HepG2 (cell line): ENCODE results near the gene ZFP1. TPM values are rescaled to one million over a fixed set of nuclear protein-coding genes. Genes with fewer than 3 reads are reported as not detected.

Source experiments
- BHLHE40 ChIP-seq: IDR thresholded peaks from 2 replicates; pipeline ENCODE4 v1.6.1; 2011; ENCODE audit warnings: low read length, improper control_type of control experiment
- CBFB ChIP-seq: sonication (generic); formaldehyde crosslinking; IDR thresholded peaks from 2 replicates; pipeline ENCODE4 v1.4.0; 2020; ENCODE audit warnings: missing genetic modification reagents
- EEA1 ChIP-seq: sonication (generic); formaldehyde crosslinking; IDR thresholded peaks from 2 replicates; pipeline ENCODE4 v1.5.1; 2020; ENCODE audit warnings: mild to moderate bottlenecking, missing genetic modification reagents, borderline replicate concordance
- ERF ChIP-seq: IDR thresholded peaks from 2 replicates; pipeline ENCODE4 v1.6.1; 2018; ENCODE audit warnings: missing biosample characterization, missing genetic modification reagents
- FLYWCH1 ChIP-seq: sonication (generic); formaldehyde crosslinking; IDR thresholded peaks from 2 replicates; pipeline ENCODE4 v1.8.1; 2023; ENCODE audit warnings: mild to moderate bottlenecking, missing genetic modification reagents
- GTF2F1 ChIP-seq: fragments of 150-350 bp; IDR thresholded peaks from 2 replicates; pipeline ENCODE4 v1.6.1; 2014; ENCODE audit warnings: low read length
- HNF1B ChIP-seq: sonication (generic); formaldehyde crosslinking; IDR thresholded peaks from 2 replicates; pipeline ENCODE4 v1.5.1; 2020; ENCODE audit warnings: mild to moderate bottlenecking, moderate library complexity, missing genetic modification reagents
- HOXA5 ChIP-seq: sonication (generic); formaldehyde crosslinking; IDR thresholded peaks from 2 replicates; pipeline ENCODE4 v1.4.0; 2020; ENCODE audit warnings: missing genetic modification reagents
- MED8 ChIP-seq: sonication (generic); formaldehyde crosslinking; IDR thresholded peaks from 2 replicates; pipeline ENCODE4 v1.8.1; 2023; ENCODE audit warnings: mild to moderate bottlenecking, missing genetic modification reagents; ENCODE audit not compliant: insufficient replicate concordance
- TFE3 ChIP-seq: IDR thresholded peaks from 2 replicates; pipeline ENCODE4 v1.6.1; 2016
- THAP8 ChIP-seq: sonication (generic); formaldehyde crosslinking; IDR thresholded peaks from 2 replicates; pipeline ENCODE4 v1.5.1; 2020; ENCODE audit warnings: missing genetic modification reagents, mild to moderate bottlenecking, borderline replicate concordance
- WIZ ChIP-seq: sonication (generic); formaldehyde crosslinking; IDR thresholded peaks from 2 replicates; pipeline ENCODE4 v1.5.1; 2020; ENCODE audit warnings: mild to moderate bottlenecking, missing genetic modification reagents
- ZBTB7B ChIP-seq: sonication (generic); formaldehyde crosslinking; IDR thresholded peaks from 2 replicates; pipeline ENCODE4 v1.4.0; 2020; ENCODE audit warnings: missing genetic modification reagents
- ZFY ChIP-seq: sonication (generic); formaldehyde crosslinking; IDR thresholded peaks from 2 replicates; pipeline ENCODE4 v1.4.0; 2020; ENCODE audit warnings: missing genetic modification reagents
- ZNF275 ChIP-seq: sonication (generic); formaldehyde crosslinking; IDR thresholded peaks from 2 replicates; pipeline ENCODE4 v1.8.0; 2022; ENCODE audit warnings: missing genetic modification reagents, mild to moderate bottlenecking, inconsistent platforms, borderline replicate concordance
- ZNF547 ChIP-seq: sonication (generic); formaldehyde crosslinking; IDR thresholded peaks from 2 replicates; pipeline ENCODE4 v1.5.1; 2020; ENCODE audit warnings: mild to moderate bottlenecking, missing genetic modification reagents
- ZNF567 ChIP-seq: sonication (generic); formaldehyde crosslinking; IDR thresholded peaks from 2 replicates; pipeline ENCODE4 v1.8.1; 2023; ENCODE audit warnings: mild to moderate bottlenecking, missing genetic modification reagents, borderline replicate concordance
- ZNF639 ChIP-seq: conservative IDR thresholded peaks from 2 replicates; pipeline ENCODE4 v1.6.1; 2018; ENCODE audit warnings: missing genetic modification reagents
- ZNF766 ChIP-seq: sonication (generic); formaldehyde crosslinking; IDR thresholded peaks from 2 replicates; pipeline ENCODE4 v1.5.0; 2020; ENCODE audit warnings: missing genetic modification reagents, borderline replicate concordance
- ZNF879 ChIP-seq: sonication (generic); formaldehyde crosslinking; IDR thresholded peaks from 2 replicates; pipeline ENCODE4 v1.8.1; 2023; ENCODE audit warnings: missing genetic modification reagents
- ZSCAN12 ChIP-seq: sonication (generic); formaldehyde crosslinking; IDR thresholded peaks from 2 replicates; pipeline ENCODE4 v1.9.0; 2021; ENCODE audit warnings: mild to moderate bottlenecking, missing genetic modification reagents
- ZSCAN29 ChIP-seq: sonication (generic); formaldehyde crosslinking; conservative IDR thresholded peaks from 2 replicates; pipeline ENCODE4 v1.4.0; 2020; ENCODE audit warnings: mild to moderate bottlenecking, missing genetic modification reagents
- polyA plus RNA-seq, 8 experiments: library from polyadenylated mRNA; depleted of rRNA in 3 of 8; stranded (reverse) in 7 of 8; unstranded in 1 of 8; fragments of >200 nt; fragmentation: Illumina TruSeq in 4 of 8; extraction: Trizol in 4 of 8; gene quantifications; 2 replicates each; pipeline versions ENCODE4 v1.2.1 to v1.2.3, GENCODE V29; 2011 to 2016; ENCODE audit warnings: low read depth in 4 of 8, missing spikeins in 1 of 8, mixed read lengths in 1 of 8; ENCODE audit not compliant: insufficient read depth in 1 of 8
- total RNA-seq, 5 experiments: library from RNA; depleted of rRNA; stranded (reverse); fragments of >200 nt; fragmentation: Illumina TruSeq; extraction: Trizol; gene quantifications; 2 replicates each; pipeline ENCODE4 v1.2.3, GENCODE V29; 2016; ENCODE audit warnings: low read depth in 1 of 5

ZFP1 gene
- total and polyA plus RNA-seq, 2 of the 13 experiments (the other 11 are each of a cell fraction or from before 2014, with no cell fraction given), result 8.3 to 14.0 TPM

- TF ChIP-seq HNF1B, result peak; percentile 70; the same call in 1 of the 2 replicates
- peak; percentile 55; the same call in 1 of the 2 replicates for TF ChIP-seq ZNF547 (CRISPR knock-in tag)
- no peak for TF ChIP-seq GTF2F1
- peak; percentile 87; the same call in 1 of the 2 replicates for TF ChIP-seq ZNF275 (CRISPR knock-in tag)
- 0 out of 2 replicates have a peak, but pooled peaks have one; percentile 59 for TF ChIP-seq ZNF766
- TF ChIP-seq ZNF639, result no peak; the same call in 1 of the 2 replicates
- peak; percentile 49; the same call in 1 of the 2 replicates for TF ChIP-seq BHLHE40
- peak; percentile 81 for TF ChIP-seq ZFY (CRISPR knock-in tag)
- TF ChIP-seq ZNF567, result peak; percentile 95; the same call in 1 of the 2 replicates
- TF ChIP-seq ZBTB7B (CRISPR knock-in tag), result peak; percentile 59
- TF ChIP-seq FLYWCH1 (CRISPR knock-in tag), result no peak
- TF ChIP-seq ZSCAN29 (CRISPR knock-in tag), result peak; percentile 91; the same call in 1 of the 2 replicates
- no peak for TF ChIP-seq THAP8
- peak; percentile 48; the same call in 1 of the 2 replicates for TF ChIP-seq TFE3 (CRISPR knock-in tag)
- peak; percentile 88; the same call in 1 of the 2 replicates for TF ChIP-seq ERF (CRISPR knock-in tag)
- TF ChIP-seq ZNF879 (CRISPR knock-in tag), result no peak
- no peak for TF ChIP-seq WIZ (CRISPR knock-in tag)
- TF ChIP-seq EEA1 (CRISPR knock-in tag), result no peak; the same call in 1 of the 2 replicates
- peak; percentile 88; the same call in 1 of the 2 replicates for TF ChIP-seq HOXA5 (CRISPR knock-in tag)
- TF ChIP-seq ZSCAN12 (CRISPR knock-in tag), result no peak
- TF ChIP-seq MED8, result no peak
- TF ChIP-seq CBFB (CRISPR knock-in tag), result no peak
Observed at GRCh38 chr16:75110637-75111513, 37.4 kb upstream of the ZFP1 start (continued).
